OCI-LY7 (cell line): ENCODE results near the gene PLEKHJ1.

Experiments used
- EZH2phosphoT487 ChIP-seq: fragments of 200-600 bp; sonication (generic); IDR thresholded peaks from 2 replicates; pipeline ENCODE4 v1.6.1; 2018; ENCODE audit warnings: low read depth, borderline replicate concordance, mild to moderate bottlenecking, mixed run types, antibody characterized with exemption, low read length, moderate library complexity, mixed read lengths
- TF ChIP-seq, protein P1 (sequence below): fragments of 200-600 bp; sonication (generic); conservative IDR thresholded peaks from 2 replicates; pipeline ENCODE4 v1.5.1; 2014; ENCODE audit warnings: mild to moderate bottlenecking, antibody characterized with exemption, low read length, moderate library complexity, mixed read lengths

DNA sequence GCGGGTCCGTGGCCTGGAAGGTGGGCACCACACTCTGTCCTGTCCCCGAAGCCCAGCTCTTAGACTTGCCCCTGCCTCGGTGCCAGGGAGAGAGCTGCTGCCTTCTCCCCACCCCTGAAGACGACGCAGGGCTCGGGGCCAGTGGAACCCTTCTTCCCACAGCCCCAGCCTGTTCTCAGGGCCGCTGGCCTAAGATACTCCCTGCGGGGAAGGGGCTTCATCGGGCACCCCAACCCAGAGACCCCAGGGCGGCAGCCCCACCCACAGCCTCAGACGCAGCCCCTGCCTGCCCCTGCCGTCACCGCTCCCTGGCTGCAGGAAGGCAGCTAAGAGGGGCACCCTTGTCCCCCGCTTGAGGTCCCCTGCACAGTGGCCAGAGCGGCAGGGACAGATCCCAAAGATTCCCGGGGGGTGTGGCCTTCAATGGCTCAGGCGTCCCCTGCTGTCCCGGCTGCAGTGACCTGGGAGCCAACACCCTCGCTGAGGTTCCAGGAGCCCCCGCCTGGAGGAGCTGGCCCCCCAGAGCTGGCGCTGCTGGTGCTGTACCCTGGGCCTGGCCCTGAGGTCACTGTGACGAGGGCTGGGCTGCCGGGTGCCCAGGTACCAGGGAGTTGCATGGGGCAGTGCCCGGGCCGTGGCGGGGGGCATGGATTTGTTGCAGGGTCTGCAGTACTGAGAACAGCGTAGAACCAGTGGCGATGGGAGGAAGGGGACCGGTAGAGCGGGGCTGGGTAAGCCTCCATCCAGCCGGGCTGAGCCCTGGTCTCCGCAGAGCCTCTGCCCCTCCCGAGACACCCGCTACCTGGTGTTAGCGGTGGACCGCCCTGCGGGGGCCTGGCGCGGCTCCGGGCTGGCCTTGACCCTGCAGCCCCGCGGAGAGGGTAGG, 14.0 kb upstream of the PLEKHJ1 start:
- TF ChIP-seq, protein P1, sequence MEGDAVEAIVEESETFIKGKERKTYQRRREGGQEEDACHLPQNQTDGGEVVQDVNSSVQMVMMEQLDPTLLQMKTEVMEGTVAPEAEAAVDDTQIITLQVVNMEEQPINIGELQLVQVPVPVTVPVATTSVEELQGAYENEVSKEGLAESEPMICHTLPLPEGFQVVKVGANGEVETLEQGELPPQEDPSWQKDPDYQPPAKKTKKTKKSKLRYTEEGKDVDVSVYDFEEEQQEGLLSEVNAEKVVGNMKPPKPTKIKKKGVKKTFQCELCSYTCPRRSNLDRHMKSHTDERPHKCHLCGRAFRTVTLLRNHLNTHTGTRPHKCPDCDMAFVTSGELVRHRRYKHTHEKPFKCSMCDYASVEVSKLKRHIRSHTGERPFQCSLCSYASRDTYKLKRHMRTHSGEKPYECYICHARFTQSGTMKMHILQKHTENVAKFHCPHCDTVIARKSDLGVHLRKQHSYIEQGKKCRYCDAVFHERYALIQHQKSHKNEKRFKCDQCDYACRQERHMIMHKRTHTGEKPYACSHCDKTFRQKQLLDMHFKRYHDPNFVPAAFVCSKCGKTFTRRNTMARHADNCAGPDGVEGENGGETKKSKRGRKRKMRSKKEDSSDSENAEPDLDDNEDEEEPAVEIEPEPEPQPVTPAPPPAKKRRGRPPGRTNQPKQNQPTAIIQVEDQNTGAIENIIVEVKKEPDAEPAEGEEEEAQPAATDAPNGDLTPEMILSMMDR: no peak
- TF ChIP-seq EZH2phosphoT487: no peak
